ENCODE data around the gene RAB26. TPM values are rescaled to one million over a fixed set of nuclear protein-coding genes. Genes with fewer than 3 reads are reported as not detected.
"Not testable (repeated sequence)": the region's sequence is repeated elsewhere in the genome, so short reads cannot be mapped to it uniquely, and the experiment has no call there.

Gene RAB26
- total RNA-seq, 6 donors from 2014 or later = 0.30 to 6.8 (median 0.85) TPM; not detected in 2

GRCh38 chr16:2108446-2109270, 39.8 kb upstream of the RAB26 start:
- DNase-seq (peak in 1 of 2 donors; percentile 81), ATAC-seq (ENCODE audit: low FRiP score in 2 of 2) (peak; percentile 44 to 54)
- not testable (repeated sequence) for H3K27me3 ChIP-seq, H3K4me3 ChIP-seq, H3K4me1 ChIP-seq, H3K9me3 ChIP-seq, H3K27ac ChIP-seq
- 98 to 99% methylated on average over 27 to 69 of the region's 73 CpGs for WGBS, 2 donors
- H3K36me3 ChIP-seq = peaks cover 5 to 84% (median 60%) of the 10 kb centered on the region in 4 donors

- WGBS, 2 donors = 98% methylated on average over 22 of the region's 25 CpGs; no CpG with 5 or more reads in 1 of the 2 donors
- DNase-seq (peak in 1 of 2 donors; percentile 81), ATAC-seq (ENCODE audit: low FRiP score in 2 of 2) (peak in 1 of 2 donors; percentile 23)
- H3K27me3 ChIP-seq, H3K4me3 ChIP-seq, H3K4me1 ChIP-seq, H3K27ac ChIP-seq, H3K9me3 ChIP-seq: not testable (repeated sequence)
- peaks cover 5 to 89% (median 63%) of the 10 kb centered on the region in 4 donors for H3K36me3 ChIP-seq
These were observed 39.2 kb upstream of the RAB26 start for GRCh38 chr16:2109271-2109580.

GRCh38 chr16:2109872-2110271, 38.6 kb upstream of the RAB26 start:
- H3K27me3 ChIP-seq = not testable (repeated sequence)
- DNase-seq (peak in 1 of 2 donors; percentile 67), ATAC-seq (ENCODE audit: low FRiP score in 2 of 2) (peak; percentile 40 to 53)

GRCh38 chr16:2110332-2111008, 38.0 kb upstream of the RAB26 start:
- H3K9me3 ChIP-seq, H3K27me3 ChIP-seq, H3K4me3 ChIP-seq, H3K27ac ChIP-seq, H3K4me1 ChIP-seq: not testable (repeated sequence)
- WGBS, 2 donors = 94 to 96% methylated on average over 33 to 43 of the region's 43 CpGs
- DNase-seq (peak in 1 of 2 donors; percentile 82), ATAC-seq (ENCODE audit: low FRiP score in 2 of 2) (peak; percentile 14 to 30)
- H3K36me3 ChIP-seq = peaks cover 5 to 90% (median 65%) of the 10 kb centered on the region in 4 donors

More at GRCh38 chr16:2109872-2110271, 38.6 kb upstream of the RAB26 start:
- not testable (repeated sequence) for H3K9me3 ChIP-seq, H3K27ac ChIP-seq, H3K4me3 ChIP-seq, H3K4me1 ChIP-seq
- H3K36me3 ChIP-seq = peaks cover 5 to 93% (median 67%) of the 10 kb centered on the region in 4 donors
- whole genome bisulfite sequencing, 2 donors = 94% methylated on average over 14 of the region's 23 CpGs; no CpG with 5 or more reads in 1 of the 2 donors

- whole genome bisulfite sequencing, 2 donors = 96 to 97% methylated on average over 31 to 33 of the region's 36 CpGs
- H3K4me3 ChIP-seq, H3K27ac ChIP-seq, H3K27me3 ChIP-seq, H3K4me1 ChIP-seq, H3K9me3 ChIP-seq: not testable (repeated sequence)
- ATAC-seq (ENCODE audit: low FRiP score in 2 of 2) (peak; percentile 15 to 31), DNase-seq (peak in 1 of 2 donors; percentile 85)
- H3K36me3 ChIP-seq = peaks cover 5 to 86% (median 61%) of the 10 kb centered on the region in 4 donors
These were observed 37.4 kb upstream of the RAB26 start for GRCh38 chr16:2111009-2111353.

- H3K27ac ChIP-seq = not testable (repeated sequence)
These were observed 36.8 kb upstream of the RAB26 start for GRCh38 chr16:2111412-2112335.

GRCh38 chr16:2112539-2113106, 35.8 kb upstream of the RAB26 start:
- H3K9me3 ChIP-seq; H3K27ac ChIP-seq; H3K4me3 ChIP-seq; ATAC-seq (ENCODE audit: low FRiP score in 2 of 2); H3K4me1 ChIP-seq; H3K27me3 ChIP-seq: not testable (repeated sequence)
- DNase-seq = peak in 1 of 2 donors; percentile 72
- 87 to 92% methylated on average over 6 to 19 of the region's 30 CpGs for WGBS, 2 donors
- H3K36me3 ChIP-seq = peaks cover 5 to 74% (median 57%) of the 10 kb centered on the region in 4 donors

More at GRCh38 chr16:2111412-2112335, 36.8 kb upstream of the RAB26 start:
- H3K4me3 ChIP-seq, H3K27me3 ChIP-seq, H3K4me1 ChIP-seq, H3K9me3 ChIP-seq: not testable (repeated sequence)
- DNase-seq (peak in 1 of 2 donors; percentile 75), ATAC-seq (ENCODE audit: low FRiP score in 2 of 2) (peak in 1 of 2 donors; percentile 35)
- peaks cover 5 to 79% (median 58%) of the 10 kb centered on the region in 4 donors for H3K36me3 ChIP-seq
- 95 to 99% methylated on average over 25 to 48 of the region's 65 CpGs for WGBS, 2 donors

GRCh38 chr16:2114225-2114624, 34.2 kb upstream of the RAB26 start:
- H3K27ac ChIP-seq; H3K27me3 ChIP-seq; H3K9me3 ChIP-seq; H3K4me1 ChIP-seq; H3K4me3 ChIP-seq; ATAC-seq (ENCODE audit: low FRiP score in 2 of 2): not testable (repeated sequence)
- WGBS, 2 donors = 97 to 100% methylated on average over 20 of the region's 26 CpGs
- H3K36me3 ChIP-seq = peaks cover 5 to 58% (median 44%) of the 10 kb centered on the region in 4 donors
- DNase-seq = peak in 1 of 2 donors; percentile 76

- H3K27ac ChIP-seq; H3K27me3 ChIP-seq; H3K4me3 ChIP-seq; H3K4me1 ChIP-seq; H3K9me3 ChIP-seq; ATAC-seq (ENCODE audit: low FRiP score in 2 of 2): not testable (repeated sequence)
- DNase-seq = peak in 1 of 2 donors; percentile 66
- peaks cover 5 to 50% (median 38%) of the 10 kb centered on the region in 4 donors for H3K36me3 ChIP-seq
- 87 to 88% methylated on average over 12 to 18 of the region's 34 CpGs for WGBS, 2 donors
These were observed 33.4 kb upstream of the RAB26 start for GRCh38 chr16:2114885-2115590.
